EL (cell line): ENCODE measurements around the gene HIRIP3.
"Not testable (repeated sequence)": the region's sequence is repeated elsewhere in the genome, so short reads cannot be mapped to it uniquely, and the experiment has no call there.

ENCODE experiments used
- DNase-seq: peaks from one replicate; pipeline ENCODE4 v3.0.0-alpha.2; 2016

The HIRIP3 gene, protein sequence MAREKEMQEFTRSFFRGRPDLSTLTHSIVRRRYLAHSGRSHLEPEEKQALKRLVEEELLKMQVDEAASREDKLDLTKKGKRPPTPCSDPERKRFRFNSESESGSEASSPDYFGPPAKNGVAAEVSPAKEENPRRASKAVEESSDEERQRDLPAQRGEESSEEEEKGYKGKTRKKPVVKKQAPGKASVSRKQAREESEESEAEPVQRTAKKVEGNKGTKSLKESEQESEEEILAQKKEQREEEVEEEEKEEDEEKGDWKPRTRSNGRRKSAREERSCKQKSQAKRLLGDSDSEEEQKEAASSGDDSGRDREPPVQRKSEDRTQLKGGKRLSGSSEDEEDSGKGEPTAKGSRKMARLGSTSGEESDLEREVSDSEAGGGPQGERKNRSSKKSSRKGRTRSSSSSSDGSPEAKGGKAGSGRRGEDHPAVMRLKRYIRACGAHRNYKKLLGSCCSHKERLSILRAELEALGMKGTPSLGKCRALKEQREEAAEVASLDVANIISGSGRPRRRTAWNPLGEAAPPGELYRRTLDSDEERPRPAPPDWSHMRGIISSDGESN

DNA sequence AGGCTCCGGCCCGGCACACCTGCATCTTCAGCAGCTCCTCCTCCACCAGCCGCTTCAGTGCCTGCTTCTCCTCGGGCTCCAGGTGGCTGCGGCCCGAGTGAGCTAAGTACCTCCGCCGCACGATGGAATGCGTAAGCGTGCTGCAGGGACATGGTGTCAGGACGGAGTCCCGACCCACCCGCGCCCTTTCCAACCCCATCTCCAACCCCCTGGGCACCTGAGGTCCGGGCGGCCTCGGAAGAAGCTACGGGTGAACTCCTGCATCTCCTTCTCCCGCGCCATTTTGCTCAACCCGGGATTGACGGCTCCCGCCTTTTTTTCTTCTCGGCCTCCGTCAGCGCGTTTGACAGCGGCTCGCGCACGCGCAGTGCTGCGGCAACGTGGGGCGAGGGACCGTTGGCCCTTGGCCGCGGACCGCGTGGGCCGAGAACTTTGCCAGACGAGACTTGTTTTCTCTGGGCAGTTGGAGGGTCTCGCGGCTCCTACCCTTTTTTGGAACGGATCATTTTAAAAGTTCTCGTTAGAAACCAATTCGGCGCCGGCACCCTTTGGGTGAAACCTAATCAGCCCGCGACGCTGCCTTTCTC, at the start of gene HIRIP3:
HIRIP3 (minus strand) TSS at position 294 of the 587 bp plus-strand sequence; CDS start at position 282, 12 bp downstream.
- DNase-seq = peak; percentile 80

DNA sequence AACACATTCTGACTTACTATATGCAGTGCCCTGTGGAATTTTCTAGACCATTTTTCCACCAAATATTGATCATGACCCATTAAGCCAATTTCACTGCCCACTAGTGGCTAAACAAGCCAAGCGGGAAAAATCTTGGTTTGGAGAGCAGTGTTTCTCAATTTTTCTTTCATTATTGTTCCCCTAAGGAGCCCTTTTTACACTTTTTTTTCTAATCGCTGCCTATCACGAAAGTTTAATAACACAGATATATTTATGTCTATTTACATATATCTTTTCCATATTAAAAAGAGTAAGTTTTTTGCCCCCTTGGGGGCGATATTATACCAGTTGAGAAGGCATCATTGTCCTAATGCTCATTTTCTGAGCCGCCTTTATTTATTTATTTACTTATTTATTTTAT, 46.4 kb upstream of the HIRIP3 start:
- DNase-seq = peak; percentile 49

DNA sequence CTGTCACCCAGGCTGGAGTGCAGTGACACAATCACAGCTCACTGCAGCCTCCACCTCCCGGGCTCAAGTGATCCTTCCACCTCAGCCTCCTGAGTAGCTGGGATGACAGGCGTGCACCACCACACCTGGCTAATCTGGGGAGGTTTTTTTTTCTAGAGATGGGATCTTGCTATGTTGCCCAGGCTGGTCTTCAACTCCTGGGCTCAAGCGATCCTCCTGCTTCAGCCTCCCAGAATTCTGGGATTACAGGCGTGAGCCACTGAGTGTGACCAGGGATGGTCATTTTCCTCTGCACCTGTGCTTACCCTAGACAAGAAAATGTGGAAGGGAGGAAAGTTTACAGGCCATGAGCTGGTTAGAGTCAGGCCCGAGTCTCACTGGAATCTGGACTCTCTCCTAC, 45.3 kb upstream of the HIRIP3 start:
- DNase-seq = not testable (repeated sequence)

DNA sequence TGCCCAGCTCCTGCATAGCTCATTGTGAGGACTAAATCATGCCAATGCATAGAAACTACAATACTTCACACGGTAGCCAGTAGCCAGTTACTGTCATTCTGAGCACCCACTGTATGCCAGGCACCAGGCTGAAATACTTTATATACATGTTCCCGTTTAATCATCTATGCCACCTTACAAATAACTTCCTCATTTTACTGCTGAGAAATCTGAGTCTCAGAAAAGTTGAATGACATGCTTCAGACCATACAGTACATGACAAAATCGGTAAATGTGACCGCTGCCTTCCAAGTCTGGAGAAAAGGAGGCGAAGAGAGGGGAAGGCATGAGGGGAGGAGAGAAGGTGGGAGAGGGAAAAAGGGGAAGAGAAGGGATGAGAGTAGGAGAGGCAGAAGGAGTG, 44.8 kb upstream of the HIRIP3 start:
- no peak for DNase-seq

DNA sequence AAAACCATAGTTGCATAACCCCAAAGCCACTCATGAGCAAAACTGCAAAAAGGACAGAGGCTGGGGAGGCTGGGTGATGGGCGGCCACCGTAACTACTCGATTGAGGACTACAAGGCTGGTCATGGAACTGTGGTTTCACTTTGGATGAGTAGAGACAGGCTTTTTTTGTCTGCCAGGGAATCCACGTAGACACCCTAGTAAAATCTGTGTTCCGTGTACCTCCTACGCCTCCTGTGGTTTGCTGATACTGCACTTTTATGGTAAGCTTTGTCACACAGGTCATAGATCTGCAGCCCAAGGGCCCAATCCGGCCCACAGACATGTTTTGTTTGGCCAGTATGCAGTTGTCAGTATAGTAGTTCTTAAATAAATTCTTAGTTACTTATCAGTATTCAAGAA, 37.9 kb upstream of the HIRIP3 start:
- DNase-seq = no peak

DNA sequence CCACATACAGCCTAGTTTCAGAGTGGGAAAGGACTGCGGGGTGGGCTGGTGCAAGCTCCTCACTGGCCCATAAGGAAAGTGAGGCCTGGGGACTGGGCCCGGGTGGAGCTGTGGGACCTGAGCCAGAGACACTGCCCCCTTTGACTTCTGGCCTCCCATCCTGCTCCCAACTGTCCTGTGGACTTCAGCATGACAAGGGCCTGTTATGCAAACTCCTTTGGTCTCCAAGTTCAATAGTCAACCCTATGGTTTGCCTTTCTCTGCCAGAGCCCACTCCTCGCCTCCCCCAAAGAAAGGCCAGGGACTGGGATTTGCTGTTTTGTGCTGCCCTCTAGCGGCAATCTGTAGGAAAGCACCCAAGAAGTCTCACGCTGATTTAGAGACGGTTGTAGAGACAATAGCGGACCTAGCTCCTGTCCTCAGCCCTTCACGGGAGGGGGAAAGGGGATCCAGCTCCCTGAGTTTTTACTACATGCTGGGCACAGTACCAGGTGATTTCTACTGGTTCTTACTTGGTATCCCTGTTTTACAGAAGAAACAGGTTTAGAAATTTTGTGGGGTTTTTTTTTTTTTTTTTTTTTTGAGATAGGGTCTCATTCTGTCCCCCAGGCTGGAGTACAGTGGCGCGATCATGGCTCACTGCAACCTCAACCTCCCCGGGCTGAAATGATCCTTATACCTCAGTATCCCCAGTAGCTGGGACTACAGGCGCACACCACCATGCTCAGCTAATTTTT, 36.8 kb upstream of the HIRIP3 start:
- peak; percentile 69 for DNase-seq

DNA sequence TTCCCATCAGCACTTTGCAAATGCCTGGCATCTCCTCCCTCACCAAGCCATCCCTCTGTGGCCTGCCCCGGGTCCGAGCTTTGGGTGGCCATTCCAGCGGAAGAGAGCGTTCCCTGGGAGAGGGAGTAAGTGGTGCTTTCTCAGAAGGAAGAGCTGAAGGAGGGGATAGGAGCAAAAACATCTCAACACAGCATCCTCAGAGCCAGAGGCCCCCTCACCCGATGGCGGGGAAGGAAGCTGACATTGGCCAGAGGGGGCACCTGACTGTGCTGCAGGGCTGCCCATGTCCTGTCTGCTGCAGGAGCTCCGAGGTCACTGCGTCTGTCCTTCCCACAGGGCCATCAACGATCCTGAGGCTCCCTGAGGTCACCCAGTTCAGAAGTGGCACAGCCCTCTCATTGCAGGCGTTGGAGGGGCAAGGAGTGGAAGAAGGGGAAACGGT, 36.1 kb upstream of the HIRIP3 start:
- no peak for DNase-seq

DNA sequence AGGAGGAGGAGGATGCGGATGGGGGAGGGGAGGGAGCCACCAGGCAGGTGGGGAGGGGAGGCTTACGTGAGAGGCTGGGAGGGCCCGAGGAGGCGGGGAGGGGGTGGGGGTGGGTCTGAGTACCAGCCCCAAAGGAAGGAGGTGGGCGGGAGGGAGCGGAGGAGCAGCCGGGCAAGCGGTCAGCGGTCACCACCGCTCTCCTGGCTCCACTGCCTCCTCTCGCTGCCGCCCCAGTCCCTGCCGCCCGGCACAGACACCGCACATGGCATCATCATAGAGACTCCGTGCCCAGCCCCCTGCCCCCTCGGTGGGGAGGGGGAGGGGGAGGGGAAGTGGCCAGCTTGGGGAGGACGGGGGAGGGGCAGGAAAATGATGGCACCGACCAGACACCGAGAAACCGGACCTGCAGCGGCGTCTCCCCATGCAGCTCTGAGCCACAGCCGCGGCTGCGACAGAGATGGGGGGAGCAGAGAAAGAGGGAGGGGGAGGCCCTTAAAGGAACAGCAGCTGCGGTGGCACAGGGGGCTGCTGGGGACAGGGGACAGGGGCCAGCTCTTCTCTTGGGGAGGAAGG, 35.5 kb upstream of the HIRIP3 start, which contains the start of gene TLCD3B:
TLCD3B (minus strand) TSS at position 431 of the 573 bp plus-strand sequence. CDS start 744 bp downstream, outside the sequence.
- DNase-seq = no peak

DNA sequence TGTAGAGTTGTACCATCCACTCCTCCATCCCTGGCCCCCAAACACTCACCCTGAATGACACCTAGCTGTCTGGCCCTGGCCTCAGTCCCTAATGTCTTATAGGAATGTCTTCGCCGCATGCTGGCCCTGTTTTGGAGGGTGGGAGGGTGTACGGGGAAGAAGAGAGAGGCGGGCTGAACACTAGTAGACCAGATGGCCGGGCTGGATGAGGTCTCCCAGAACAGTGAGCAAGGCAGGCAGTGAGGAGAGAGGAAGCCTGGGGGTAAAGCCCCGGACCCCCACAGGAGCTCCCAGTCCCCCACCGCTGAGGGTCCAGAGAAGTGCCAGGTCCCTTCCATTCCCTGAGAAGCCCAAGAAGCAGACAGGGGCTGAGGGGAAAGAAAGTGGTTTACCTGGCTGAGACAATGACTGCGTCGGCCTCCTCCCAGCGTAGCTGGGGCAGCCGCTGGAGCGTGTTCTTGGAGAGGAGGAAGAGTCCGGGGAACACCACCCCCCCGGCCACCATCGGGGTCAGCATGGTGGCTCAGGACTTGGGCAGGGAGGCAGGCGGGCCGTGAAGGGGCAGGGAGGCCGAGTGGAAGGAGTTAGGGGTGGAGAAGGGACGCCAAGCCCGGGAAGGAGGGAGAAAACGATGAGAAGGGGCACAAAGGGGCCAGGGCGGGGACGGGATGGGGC, 34.7 kb upstream of the HIRIP3 start:
- DNase-seq = no peak

DNA sequence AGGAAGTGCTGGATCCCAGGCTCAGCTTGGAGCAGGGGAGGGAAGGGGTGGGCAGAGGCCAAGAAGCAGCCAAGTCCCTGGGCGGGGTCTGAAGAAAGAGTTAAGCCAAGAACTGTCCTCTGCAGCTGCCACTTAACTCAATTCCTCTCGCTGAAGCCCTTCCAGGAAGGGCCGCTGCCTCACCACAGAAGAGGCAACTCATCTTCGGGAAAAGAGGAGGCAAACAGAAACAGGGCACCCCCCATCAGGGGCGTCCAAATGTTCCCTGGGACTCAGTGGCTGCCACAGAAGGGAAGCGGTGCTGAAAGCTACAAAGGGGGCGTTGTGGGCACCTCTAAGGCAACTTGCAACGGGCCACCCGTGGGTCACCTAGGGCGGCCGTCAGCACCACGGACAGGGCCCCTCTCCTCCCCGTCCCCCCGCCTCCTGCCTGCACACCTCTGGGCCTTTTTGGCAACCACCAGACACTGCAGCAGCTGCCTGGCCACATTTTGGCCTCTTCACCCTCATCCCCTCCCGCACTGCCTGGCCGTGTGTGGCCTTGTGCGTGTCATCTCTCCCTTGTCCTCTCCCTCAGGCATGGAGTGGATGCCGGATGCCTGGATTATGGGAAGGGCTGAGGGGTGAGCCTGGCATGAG, 33.1 kb upstream of the HIRIP3 start:
- DNase-seq = no peak

DNA sequence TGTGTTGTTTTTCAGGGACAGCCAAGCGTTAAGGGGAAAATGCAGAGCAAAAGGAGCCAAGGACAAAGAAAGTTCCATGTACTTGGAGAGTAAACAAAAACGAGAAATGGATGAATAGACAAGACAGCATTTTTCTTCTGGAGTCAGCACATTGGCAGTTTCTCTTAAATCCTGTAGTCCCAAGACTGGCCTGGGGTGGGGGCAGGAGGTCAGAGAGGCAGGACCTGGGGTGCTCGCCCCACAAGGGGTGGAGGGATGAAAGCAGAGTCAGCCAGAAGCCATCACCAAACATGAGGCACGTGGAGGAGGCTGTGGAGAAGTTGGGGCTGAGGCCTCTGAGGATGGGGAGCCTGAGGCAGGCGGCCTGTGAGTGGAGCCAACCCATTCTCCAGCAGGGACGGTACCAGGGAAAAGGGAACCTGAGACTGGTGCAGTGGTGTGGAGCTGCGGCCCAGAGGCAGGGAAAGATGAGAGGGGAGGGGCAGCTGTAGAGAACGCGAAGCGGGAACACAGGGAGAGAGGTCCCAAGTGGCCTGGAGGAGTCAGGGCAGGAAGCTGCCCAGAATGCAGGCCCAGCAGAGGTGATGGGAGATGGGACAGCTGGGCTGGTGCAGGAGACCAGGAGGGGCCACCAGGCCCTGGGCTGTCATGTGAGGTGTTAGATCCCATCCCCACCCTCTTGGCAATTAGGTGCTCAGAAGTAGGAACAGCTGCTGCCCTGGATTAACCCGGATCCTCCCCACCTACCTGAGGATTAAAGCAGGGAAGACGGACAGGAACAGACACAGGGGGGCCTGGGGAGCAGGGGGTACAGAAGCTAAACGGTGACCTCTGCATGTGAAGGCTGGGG, 32.4 kb upstream of the HIRIP3 start:
- DNase-seq = no peak

DNA sequence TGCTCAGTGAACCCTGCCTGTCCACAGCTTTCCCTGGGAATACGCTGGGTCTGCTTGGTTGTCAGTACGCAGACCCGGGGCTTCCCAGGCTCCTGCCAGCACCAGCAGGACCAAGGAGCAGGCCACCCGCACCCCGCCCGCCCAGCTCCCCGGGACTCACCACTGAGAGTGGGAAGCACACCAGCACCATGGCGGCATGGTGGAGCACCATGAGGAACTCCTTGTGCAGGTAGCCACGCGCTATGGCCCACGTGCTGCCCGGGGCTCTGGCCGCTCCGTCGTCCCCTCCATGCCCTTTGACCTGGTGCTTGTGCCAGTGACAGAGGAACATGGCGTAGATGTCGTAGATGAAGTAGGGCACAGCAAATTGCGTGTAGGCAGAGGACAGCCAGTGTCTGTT, 31.0 kb upstream of the HIRIP3 start:
- no peak for DNase-seq

DNA sequence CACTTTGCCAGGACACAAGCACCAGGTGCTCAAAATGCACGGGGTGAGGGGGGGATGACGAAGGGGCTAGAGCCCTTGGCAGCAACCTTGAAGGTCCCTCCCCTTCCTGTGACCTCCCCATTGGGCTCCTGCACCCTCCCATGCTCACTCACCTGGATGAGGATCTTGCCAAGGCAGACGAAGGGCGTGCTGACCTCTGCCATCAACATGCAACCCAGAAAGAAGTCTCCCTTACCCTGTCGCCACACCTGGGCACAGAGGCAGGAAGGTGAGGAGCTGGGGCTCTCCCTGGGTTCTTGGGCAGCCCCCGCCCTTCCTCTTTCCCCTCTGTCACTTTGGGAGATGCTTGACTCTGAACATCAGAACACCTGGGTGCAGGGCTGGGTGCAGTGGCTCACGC, 30.2 kb upstream of the HIRIP3 start:
- no peak for DNase-seq

DNA sequence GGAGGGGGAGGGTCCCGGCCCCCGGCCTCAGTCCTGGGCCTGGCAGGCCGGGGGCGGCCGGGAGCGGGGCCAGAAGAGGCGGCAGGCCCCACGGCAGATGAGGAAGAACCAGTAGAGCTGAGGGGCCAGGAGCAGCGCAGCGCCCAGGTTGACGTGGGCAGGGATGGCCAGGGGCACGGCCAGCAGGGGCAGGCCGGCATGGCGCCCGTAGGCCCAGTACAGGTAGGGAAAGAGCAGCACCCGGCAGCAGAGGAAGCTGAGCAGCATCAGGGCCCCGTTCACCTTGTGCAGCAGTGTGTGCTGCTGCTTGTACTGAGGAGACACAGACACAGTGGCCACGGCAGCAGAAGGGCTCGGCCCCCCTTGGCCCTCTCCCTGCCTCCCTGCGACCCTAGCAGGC, 29.7 kb upstream of the HIRIP3 start:
- DNase-seq = no peak

DNA sequence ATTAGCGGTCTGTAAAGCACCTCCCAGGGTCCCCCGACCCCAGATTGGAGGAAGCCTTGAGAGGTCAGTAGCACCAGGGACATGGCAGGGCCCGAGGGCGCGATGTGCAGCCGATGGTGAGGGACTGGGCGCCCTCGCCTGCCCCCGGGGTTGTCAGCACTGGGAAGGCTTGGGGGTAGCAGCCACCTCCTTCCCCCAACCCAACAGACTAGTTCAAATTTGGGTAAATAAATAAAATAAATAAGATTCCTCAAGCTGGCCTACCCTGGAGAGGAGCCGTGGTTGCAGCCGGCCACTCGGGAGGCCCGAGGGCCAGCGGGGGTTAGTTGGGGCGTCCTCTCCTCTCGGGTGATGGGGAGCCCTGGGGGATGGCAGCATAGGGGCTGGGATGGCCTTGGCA, 29.0 kb upstream of the HIRIP3 start:
- no peak for DNase-seq

DNA sequence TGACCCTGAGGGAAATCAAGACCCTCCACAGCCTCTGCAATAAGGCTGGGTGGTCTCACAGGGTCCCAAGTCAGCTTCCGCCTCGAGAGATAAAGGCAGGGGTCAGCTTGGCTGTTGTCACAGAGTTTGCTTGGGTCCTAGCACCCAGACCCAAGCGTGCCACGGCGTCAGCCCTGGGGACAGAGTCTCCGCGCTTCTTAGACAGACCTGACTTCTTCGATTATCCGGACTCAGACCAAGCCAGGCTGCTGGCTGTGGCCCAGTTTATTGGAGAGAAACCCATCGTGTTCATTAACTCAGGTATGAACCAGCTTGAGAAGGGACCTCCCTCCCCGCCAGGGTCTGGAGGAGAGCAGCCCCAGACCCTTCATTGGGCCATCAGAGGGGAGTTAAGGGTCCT, 28.2 kb upstream of the HIRIP3 start:
- DNase-seq = no peak

DNA sequence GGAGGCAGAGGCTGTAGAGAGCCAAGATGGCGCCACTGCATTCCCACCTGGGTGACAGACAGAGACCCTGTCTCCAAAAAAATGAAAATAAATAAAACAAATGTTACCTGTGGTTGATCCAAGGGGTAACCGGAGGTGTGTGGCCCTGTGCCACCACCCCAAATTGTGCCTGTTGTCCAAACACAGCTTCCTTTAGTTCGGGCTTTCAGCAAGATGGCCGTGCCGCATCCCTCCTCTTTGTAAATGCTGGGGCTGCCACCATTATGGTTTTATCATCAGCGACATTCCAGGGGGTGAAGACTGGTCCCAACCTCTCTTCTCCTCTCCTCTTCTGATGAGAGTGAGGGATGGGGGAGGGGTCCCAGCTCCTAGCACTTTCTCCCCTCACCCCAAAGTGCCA, 27.5 kb upstream of the HIRIP3 start, which contains the start of gene C16orf92:
C16orf92 (plus strand) TSS at position 312 of the 400 bp plus-strand sequence. CDS start 143 bp downstream, outside the sequence.
- no peak for DNase-seq

DNA sequence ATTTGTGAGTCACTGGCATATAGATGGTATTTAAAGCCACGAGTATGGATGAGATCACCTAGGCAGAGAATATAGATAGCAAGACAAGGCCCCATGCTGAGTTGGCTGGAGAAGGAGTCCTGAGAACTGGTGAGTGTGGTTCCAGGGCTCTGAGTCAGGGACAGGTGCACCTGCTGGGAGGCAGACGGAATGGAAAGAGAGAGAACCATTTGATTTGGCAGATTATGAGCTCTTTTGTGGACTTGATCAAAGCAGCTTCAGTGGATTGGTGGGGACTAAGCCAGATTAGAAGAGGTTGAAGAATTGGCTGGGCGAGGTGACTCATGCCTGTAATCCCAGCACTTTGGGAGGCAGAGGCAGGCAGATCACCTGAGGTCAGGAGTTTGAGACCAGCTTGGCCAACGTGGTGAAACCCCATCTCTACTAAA, 23.3 kb upstream of the HIRIP3 start:
- DNase-seq = peak; percentile 6

DNA sequence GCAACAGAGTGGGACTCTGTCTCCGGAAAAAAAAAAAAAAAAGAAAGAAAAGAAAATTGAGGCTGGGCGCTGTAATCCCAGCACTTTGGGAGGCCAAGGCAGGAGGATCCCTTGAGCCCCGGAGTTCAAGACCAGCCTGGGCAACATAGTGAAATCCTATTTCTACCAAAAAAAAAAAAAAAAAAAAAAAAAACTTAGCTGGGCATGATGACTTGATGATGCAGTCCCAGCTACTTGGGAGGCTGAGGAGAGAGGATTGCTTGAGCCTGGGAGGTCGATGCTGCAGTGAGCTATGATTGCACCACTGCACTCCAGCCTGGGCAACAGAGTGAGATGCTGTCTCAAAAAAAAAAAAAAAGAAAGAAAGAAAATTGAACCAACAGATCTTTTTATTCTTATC, 22.5 kb upstream of the HIRIP3 start:
- not testable (repeated sequence) for DNase-seq

DNA sequence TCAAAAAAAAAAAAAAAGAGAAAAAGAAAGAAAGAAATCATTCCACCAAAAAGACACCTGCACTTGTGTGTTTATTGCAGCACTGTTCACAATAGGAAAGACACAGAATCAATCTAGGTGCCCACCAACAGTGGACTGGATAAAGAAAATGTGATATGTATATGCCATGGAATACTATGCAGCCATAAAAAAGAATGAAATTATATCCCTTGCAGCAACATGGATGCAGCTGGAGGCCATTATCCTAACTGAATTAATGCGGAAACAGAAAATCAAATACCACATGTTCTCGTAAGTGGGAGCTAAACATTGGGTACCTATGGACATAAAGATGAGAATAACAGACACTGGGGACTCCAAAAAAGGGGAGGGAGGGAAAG, 21.9 kb upstream of the HIRIP3 start:
- DNase-seq = no peak
